ENCODE results near the gene BRSK2. TPM values are rescaled to one million over a fixed set of nuclear protein-coding genes. Genes with fewer than 3 reads are reported as not detected.

The BRSK2 gene
- total and polyA plus RNA-seq, 2 experiments from 2014 or later: 4.7 to 13.6 TPM

DNA sequence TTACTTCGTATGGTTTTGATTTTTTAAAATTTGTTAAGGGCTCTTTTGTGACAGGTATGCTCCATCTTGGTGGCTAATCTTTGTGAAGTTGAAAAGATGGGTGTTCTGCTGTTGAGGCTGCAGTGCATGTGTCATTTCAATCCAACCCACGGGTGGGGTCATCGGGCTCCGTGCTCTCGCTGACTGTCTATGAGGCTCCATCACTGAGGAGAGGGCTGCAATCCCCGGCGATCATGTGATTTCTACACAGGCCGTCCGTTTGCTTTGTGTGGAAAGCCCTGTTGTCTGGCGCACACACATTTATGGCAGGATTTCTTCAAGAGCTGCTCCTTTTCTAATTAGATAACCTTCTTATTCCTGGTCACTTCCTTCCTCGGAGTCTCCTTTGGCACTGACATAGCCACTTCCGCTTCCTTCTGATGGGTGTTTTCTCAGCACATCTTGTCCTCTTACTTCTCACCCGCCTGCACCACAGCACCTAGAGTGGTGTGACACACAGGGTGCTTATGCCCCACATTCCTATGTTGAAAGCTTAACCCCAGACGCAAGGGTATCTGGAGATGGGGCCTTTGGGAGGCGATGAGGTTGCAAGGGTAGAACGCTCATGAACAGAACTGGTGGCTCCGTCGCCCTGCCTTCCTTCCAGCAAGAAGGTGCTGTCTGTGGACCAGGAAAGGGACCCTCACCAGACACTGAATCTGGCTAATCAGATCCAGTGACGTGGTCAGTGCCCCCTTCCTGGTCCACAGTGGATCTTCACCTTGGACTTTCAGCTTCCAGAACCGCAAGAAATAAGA lies 87.4 kb downstream of the BRSK2 start:
- no peaks in the 10 kb centered on the region for H3K4me1 ChIP-seq (ENCODE audit: insufficient read depth)
- no peak overlapping the region for H3K4me3 ChIP-seq
- H3K27me3 ChIP-seq: no peaks in the 10 kb centered on the region
- H3K79me2 ChIP-seq: no peaks in the 10 kb centered on the region
- H3K27ac ChIP-seq: no peak overlapping the region
- H3K36me3 ChIP-seq (replicated peaks; ENCODE audit: insufficient read depth, low read depth): no peaks in the 10 kb centered on the region
- H2AFZ ChIP-seq: no peak overlapping the region
- no peak overlapping the region for H3K4me2 ChIP-seq
- no peaks in the 10 kb centered on the region for H3K9me2 ChIP-seq (replicated peaks; ENCODE audit: insufficient read depth)
- WGBS (ENCODE audit: low lambda C conversion rate, missing lambda C conversion rate): 91% methylated on average over 20 of the region's 20 CpGs
- H3K9me3 ChIP-seq (ENCODE audit: low read depth): no peaks in the 10 kb centered on the region
- no peak for DNase-seq (ENCODE audit: low spot score)
- TF ChIP-seq, protein P1, sequence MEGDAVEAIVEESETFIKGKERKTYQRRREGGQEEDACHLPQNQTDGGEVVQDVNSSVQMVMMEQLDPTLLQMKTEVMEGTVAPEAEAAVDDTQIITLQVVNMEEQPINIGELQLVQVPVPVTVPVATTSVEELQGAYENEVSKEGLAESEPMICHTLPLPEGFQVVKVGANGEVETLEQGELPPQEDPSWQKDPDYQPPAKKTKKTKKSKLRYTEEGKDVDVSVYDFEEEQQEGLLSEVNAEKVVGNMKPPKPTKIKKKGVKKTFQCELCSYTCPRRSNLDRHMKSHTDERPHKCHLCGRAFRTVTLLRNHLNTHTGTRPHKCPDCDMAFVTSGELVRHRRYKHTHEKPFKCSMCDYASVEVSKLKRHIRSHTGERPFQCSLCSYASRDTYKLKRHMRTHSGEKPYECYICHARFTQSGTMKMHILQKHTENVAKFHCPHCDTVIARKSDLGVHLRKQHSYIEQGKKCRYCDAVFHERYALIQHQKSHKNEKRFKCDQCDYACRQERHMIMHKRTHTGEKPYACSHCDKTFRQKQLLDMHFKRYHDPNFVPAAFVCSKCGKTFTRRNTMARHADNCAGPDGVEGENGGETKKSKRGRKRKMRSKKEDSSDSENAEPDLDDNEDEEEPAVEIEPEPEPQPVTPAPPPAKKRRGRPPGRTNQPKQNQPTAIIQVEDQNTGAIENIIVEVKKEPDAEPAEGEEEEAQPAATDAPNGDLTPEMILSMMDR (IDR thresholded peaks at IDR 0.05; ENCODE audit: poor library complexity): no peak
- TF ChIP-seq EZH2 (IDR thresholded peaks at IDR 0.05; ENCODE audit: borderline replicate concordance) (no peak), EZH2phosphoT487 (IDR thresholded peaks at IDR 0.05; ENCODE audit: low read depth, severe bottlenecking, unreplicated experiment) (no peak)
- H4K20me1 ChIP-seq (ENCODE audit: insufficient read depth, poor library complexity, severe bottlenecking): peaks cover 7% of the 10 kb centered on the region

DNA sequence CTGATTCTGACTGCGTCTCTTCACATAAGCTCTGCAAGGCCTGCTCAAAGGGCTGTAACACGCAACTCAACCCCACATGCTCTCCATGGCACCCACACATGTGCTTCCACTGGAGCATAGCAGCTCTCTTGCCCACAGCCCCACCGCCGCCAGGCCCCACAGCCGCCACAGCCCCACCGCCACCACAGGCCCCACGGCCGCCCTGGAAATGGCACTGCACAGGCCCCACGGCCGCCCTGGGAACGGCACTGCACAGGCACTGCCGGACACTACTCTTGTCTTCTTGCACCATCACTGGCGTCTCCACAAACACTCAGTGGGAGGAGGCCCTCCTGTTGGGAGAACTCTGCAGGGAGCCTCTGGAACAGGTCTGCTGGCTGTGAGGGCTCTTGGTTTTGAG lies 88.3 kb downstream of the BRSK2 start:
- TF ChIP-seq EZH2 (IDR thresholded peaks at IDR 0.05; ENCODE audit: borderline replicate concordance): no peak
- TF ChIP-seq EZH2phosphoT487 (IDR thresholded peaks at IDR 0.05; ENCODE audit: low read depth, severe bottlenecking, unreplicated experiment): no peak
- TF ChIP-seq, protein P1 (IDR thresholded peaks at IDR 0.05; ENCODE audit: poor library complexity): no peak
- Histone ChIP-seq H3K79me2 (no peaks in the 10 kb centered on the region), H3K36me3 (replicated peaks; ENCODE audit: insufficient read depth, low read depth) (no peaks in the 10 kb centered on the region), H3K27me3 (no peaks in the 10 kb centered on the region), H3K4me2 (no peak overlapping the region), H3K4me3 (no peak overlapping the region), H4K20me1 (ENCODE audit: insufficient read depth, poor library complexity, severe bottlenecking) (peaks cover 12% of the 10 kb centered on the region), H3K9me3 (ENCODE audit: low read depth) (no peaks in the 10 kb centered on the region), H2AFZ (no peak overlapping the region), H3K4me1 (ENCODE audit: insufficient read depth) (no peaks in the 10 kb centered on the region), H3K9me2 (replicated peaks; ENCODE audit: insufficient read depth) (no peaks in the 10 kb centered on the region), H3K27ac (no peak overlapping the region)
- no peak for DNase-seq (ENCODE audit: low spot score)
- 99% methylated on average over 13 of the region's 13 CpGs for WGBS (ENCODE audit: low lambda C conversion rate, missing lambda C conversion rate)

DNA sequence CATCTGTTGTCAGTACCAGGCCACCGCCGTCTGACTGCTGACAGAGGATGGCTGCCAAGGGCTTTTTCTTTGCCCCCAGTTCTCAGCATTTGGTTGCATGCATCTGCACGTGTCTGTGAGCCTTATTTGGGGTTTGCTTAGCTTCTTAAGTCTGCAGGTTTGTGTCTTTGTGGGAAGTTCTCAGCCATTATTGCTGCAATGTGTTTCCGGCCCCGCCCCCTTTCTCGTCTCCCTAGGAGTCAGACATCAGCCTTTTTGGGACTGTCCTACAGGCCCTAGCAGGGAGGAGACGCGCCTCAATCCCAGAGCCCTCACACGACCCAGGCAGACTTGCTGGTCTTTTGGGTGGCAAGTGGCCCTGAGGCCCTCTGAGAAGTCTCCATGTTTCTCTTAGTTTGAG lies 88.8 kb downstream of the BRSK2 start:
- no peaks in the 10 kb centered on the region for H3K79me2 ChIP-seq
- H3K4me3 ChIP-seq: no peak overlapping the region
- no peaks in the 10 kb centered on the region for H3K27me3 ChIP-seq
- no peak overlapping the region for H2AFZ ChIP-seq
- H3K4me2 ChIP-seq: no peak overlapping the region
- WGBS (ENCODE audit: low lambda C conversion rate, missing lambda C conversion rate): 82% methylated on average over 9 of the region's 9 CpGs
- no peaks in the 10 kb centered on the region for H3K9me2 ChIP-seq (replicated peaks; ENCODE audit: insufficient read depth)
- peaks cover 16% of the 10 kb centered on the region for H4K20me1 ChIP-seq (ENCODE audit: insufficient read depth, poor library complexity, severe bottlenecking)
- no peaks in the 10 kb centered on the region for H3K9me3 ChIP-seq (ENCODE audit: low read depth)
- TF ChIP-seq EZH2phosphoT487 (IDR thresholded peaks at IDR 0.05; ENCODE audit: low read depth, severe bottlenecking, unreplicated experiment) (no peak), EZH2 (IDR thresholded peaks at IDR 0.05; ENCODE audit: borderline replicate concordance) (no peak)
- TF ChIP-seq, protein P1 (IDR thresholded peaks at IDR 0.05; ENCODE audit: poor library complexity): no peak
- H3K27ac ChIP-seq: no peak overlapping the region
- no peak for DNase-seq (ENCODE audit: low spot score)
- H3K36me3 ChIP-seq (replicated peaks; ENCODE audit: insufficient read depth, low read depth): no peaks in the 10 kb centered on the region
- H3K4me1 ChIP-seq (ENCODE audit: insufficient read depth): no peaks in the 10 kb centered on the region
